NCI-H1417 treated with DMSO at 0.1 percent for 48 hours (cell line): ENCODE results near the gene NDFIP1.
"Not testable (repeated sequence)": the region's sequence is repeated elsewhere in the genome, so short reads cannot be mapped to it uniquely, and the experiment has no call there.

ENCODE experiments used
- DNase-seq: peaks from one replicate; lab custom pipeline; 2025; lab: John Stamatoyannopoulos, UW

Gene NDFIP1

GRCh38 chr5:142108432-142109330, at the start of gene NDFIP1:
Gene NDFIP1 (plus strand): TSS chr5:142108779. CDS start chr5:142108975, 196 bp downstream.
- DNase-seq: no peak

DNA sequence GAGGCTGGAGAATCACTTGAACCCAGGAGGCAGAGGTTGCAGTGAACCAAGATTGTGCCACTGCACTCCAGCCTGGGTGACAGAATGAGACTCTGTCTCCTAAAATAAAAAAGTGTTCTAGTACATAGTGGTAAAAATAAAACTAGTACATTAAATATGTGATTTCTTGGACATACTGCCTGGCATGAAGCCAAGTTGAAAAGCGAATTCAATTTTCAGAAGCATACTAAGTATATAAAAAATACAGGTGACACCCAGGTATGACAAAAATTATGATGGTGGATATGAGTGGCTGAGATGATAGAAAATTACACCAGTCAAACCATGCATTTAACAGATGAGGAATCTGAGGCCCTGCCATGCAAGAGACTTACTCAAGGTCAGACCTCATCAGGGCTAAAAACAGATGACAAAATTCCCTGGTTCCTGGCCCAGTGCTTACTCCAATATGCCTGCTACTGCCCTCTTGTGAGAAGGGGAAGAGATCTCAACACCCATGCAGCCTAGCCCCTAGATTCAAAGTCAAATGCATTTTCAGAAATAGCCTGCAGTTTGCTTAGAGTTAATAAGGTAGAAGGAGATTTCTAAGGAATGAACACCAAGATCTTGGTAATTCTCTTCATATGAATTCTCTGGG, 49.2 kb upstream of the NDFIP1 start:
- DNase-seq: no peak

GRCh38 chr5:142063376-142063775, 45.2 kb upstream of the NDFIP1 start:
- DNase-seq: no peak

GRCh38 chr5:142063878-142064331, 44.7 kb upstream of the NDFIP1 start:
- no peak for DNase-seq

DNA sequence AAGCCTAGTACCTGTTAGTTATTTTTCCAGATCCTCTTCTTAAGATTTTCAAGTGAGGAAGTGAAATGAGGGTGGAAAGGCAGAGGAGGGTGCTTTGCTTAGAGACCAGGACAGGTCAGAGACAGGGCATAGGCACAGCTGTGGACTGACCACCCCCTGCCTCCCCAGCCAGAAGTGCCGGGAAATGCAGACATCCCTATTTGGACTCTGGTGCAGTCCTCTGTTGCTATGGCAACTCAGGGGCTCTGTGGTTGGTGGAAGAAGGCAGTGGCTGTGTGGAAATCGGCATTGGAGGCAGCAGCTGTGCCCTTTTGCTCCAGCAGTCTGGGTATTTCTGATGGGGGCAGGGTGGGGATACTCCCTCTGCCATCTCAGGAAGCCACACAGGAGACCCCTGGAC, 43.3 kb upstream of the NDFIP1 start:
- no peak for DNase-seq

DNA sequence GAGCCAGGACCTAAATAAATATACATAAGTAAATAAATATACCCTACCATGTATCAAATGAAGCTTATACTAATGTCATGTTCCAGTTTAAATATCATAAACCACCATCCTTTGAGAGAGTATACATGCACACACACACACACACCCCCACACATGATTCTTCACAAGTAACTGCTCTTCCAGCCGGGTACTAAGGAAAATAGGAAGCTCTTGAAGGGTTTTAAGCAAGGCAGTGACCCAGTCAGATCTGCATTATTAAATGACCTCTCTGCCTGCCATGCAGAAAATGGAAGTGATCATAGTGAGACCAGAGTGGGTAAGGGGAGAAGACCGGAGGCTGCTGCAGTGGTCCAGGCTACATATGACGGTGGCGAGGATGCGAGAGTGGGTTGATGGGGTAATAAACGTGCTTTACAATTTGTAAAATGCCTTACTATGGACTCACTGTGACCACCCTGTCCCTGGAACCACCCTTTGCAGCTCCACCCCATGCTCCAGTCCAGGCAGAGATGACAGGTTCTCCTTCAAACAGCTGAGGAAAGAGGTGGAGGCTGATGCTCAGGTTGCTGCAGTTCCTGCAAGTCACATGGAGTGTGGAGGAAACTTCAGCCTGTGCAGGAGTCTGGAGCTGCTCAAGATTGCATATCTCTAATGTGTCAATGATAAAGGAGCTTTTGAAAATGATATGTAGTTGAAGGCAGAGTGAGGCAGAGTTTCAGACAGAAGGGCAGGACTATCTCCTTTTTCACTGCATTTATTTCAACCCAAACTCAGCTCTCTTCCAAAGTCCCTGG, 38.8 kb upstream of the NDFIP1 start:
- no peak for DNase-seq

DNA sequence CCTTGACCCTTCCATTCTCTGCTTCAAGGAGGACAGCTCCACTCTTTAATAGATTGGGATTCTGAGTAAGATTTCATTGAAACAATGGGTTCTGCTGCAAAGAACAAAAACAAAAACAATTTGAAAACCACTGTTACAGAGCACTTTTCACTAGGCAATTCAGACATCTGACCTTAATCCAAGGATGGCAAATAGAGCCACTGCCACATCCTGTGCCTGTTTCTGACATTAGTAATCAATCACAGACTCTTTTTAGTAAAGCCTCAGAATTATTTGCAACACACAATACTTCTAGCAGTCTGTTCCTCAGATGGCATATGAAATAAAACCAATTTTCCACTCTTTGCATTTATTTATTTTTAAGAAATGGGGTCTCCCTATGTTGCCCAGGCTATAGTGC, 37.8 kb upstream of the NDFIP1 start:
- no peak for DNase-seq

DNA sequence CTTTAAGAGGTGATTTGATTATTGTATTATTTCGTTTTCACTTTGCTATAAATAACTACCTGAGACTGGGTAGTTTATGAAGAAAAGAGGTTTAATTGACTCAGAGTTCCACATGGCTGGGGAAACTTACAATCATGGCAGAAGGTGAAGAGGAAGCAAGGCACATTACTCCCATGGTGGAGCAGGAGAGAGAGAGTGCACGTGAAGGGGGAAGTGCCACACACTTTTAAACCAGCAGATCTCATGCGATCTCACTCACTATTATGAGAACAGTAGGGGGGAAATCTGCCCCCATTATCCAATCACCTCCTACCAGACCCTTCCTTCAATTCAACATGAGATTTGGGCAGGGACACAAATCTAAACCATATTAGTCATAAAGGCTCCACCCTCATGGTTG, 36.1 kb upstream of the NDFIP1 start:
- no peak for DNase-seq

DNA sequence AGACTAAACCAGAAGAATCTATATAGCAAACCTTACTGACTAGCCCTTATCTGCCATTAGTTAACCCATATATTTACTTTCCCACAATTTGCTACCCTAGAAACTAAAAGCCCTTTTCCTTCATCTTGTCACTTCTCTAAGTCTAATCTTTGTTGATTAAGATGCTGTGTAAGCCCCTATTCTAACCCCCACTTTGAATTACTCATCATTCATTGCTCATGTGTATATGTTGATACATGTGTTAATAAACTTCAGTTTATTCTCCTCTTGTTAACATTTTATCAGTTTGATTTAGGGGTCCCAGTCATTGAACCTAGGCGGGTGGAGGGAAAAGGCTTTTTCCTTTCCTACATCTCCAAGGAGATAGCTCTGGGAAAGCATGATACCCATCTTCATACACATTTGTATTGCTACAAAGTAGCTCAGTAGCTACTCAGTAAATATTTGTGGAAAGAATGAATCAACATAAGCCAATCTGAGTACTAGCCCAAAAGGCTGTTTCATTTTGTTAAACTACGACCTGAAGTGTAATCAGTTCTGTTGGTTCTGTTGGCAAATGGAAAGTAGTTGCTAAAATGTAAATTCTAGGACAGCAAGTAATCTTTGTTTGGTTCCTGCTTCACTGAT, 35.1 kb upstream of the NDFIP1 start:
- no peak for DNase-seq

DNA sequence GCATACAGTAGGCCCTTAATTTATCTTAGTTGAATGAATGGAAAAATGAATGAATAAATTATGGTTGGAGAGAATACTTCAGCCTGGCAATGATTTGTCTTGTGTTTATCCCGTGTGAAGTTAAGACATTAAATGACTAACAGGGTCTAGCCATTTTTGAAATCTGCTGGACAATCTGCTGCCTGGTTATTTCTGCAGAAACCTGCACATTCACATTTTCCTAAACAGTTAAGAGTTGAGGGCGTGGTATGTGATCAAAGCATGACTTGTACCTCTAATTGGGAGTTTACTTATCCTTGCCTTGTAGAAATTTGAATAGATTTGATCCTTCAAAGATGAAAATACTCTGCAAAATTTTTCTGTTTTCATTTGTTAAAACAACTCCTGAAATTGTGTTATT, 34.6 kb upstream of the NDFIP1 start:
- DNase-seq: no peak

DNA sequence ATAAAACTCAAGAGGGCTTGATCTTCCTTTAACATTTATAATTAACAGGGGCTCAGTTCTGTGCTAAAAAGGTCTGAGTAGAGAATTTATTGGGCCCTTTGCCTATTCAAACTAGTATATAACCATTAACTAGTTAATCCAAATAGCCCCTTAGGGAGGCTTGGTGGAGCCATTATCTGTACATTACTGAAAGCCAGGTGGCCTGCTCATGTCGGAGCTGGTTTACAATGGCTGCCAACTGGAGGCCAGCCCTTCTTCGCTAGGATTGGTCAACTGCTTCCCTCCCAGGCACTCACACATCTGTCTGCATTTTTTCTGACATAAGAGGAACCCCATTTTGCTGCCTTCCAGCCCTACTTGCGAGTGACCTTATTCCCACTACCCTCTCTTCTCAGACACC, 30.4 kb upstream of the NDFIP1 start:
- DNase-seq: no peak

DNA sequence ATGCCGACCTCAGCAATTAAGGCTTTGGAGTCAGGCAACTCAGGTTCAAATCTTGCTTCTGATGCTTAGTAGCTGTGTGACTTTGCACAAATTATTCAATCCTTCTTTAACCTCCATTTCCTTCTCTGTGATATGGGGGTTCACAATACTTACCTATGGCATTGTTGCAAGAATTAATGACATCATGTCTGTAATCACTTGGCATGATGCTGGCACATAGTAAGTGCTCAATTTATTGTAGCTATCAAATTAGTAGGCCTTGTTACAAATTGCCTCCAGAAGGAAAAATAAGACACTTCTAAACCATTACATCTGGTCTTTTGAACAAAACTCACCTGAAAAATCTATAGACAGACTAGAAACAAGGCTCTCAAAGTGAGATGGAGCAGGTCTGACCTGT, 29.9 kb upstream of the NDFIP1 start:
- DNase-seq: no peak

GRCh38 chr5:142079306-142079721, 29.3 kb upstream of the NDFIP1 start:
- no peak for DNase-seq

DNA sequence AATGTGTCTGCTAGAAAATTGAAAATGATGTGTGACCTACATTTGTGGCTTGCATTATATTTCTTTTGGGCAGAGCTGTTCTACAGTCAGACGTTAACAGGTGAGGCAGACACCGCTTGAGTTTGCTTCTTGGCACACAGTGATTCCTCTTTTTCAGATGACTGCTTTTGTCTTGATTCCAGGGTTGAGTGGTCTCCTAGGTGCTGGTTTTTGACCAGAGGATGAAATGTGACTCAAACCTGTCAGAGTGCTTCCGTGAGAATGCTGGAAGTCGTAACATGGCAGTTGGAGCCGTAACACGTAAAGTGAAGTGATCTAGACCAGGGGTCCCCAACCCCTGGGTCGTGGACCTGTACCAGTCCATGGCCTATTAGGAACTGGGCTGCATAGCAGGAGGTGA, 28.3 kb upstream of the NDFIP1 start:
- no peak for DNase-seq

- no peak for DNase-seq
Measured at GRCh38 chr5:142082182-142082781, 26.3 kb upstream of the NDFIP1 start.

DNA sequence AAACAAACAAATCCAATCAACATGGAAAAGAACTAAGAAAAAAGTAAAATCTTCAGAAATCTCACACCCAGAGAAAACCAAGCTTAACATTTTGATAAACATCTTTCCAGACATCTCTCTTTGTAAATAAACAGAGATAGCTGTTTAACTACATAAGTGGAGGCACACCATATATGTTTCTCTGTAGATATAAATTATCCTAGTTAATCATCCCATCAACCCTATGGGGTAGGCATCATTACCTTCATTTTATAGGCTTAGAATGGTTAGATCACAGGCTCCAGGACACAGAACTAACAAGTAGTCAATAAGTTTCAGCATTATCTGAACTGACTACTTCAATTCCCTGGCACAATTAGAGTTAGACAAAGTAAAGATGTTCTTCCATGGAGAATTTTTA, 22.4 kb upstream of the NDFIP1 start:
- DNase-seq: no peak

GRCh38 chr5:142086679-142087078, 21.9 kb upstream of the NDFIP1 start:
- no peak for DNase-seq

GRCh38 chr5:142087920-142088679, 20.5 kb upstream of the NDFIP1 start:
- DNase-seq: no peak

DNA sequence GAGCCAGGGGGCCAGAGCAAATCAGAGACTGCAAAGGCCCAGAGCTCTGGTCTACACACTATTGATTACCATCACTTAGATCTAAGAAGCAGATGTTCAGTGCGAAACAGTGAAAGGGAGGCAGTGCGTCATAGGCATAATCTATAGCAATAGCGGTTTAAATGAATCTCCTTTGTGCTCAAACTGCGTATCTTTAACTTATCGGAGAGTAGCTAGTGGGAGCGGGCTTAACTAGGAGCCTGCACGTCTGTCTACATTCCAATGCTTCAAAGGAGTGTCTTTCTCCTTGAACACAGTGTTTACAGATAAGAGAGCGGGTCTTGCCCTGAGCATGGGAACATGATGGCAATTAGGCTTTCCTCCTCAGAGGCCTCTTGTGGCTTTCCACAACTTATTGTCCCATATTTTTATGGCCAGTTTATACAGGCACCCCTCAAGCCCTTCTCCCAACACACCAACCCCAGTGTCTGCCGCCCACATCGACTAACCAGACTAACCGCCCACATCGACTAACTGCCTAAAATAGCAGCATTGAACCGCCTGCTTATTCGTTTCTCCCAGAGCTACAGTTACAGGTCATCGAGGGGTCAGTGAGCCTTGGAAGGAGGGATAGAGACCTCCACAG, 19.6 kb upstream of the NDFIP1 start:
- not testable (repeated sequence) for DNase-seq

DNA sequence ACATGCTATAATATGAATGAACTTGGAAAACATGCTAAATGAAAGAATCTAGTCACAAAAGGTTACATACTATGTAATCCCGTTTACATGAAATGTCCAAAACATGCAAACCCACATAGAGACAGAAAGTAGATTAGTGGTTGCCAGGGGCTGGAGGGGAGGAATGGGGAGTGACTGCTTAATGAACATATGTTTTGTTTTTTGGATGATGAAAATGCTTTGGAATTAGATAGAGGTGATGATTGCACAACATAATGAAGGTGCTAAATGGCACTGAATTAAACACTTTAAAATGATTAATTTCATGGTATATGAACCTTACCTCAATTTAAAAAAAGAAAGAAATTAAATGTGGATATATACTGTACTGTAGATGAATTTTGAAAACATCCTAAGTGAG, 17.6 kb upstream of the NDFIP1 start:
- DNase-seq: no peak
